ENCODE results near the gene MMEL1.
"Not testable (repeated sequence)": the region's sequence is repeated elsewhere in the genome, so short reads cannot be mapped to it uniquely, and the experiment has no call there.

The MMEL1 gene

GRCh38 chr1:2585318-2586092, 47.3 kb downstream of the MMEL1 start:
- H3K9me3 ChIP-seq (ENCODE audit: control insufficient read depth, low read length) = no peaks in the 10 kb centered on the region
- peak; percentile 44 for DNase-seq (ENCODE audit: low read depth)
- H3K4me1 ChIP-seq (ENCODE audit: control insufficient read depth, insufficient read depth, low read length) = peaks cover 4% of the 10 kb centered on the region
- peak overlapping the region; percentile 91 for H3K4me3 ChIP-seq (ENCODE audit: low read length)
- H3K27me3 ChIP-seq (replicated peaks; ENCODE audit: control insufficient read depth, insufficient read depth, low read length) = no peaks in the 10 kb centered on the region
- peak overlapping the region; percentile 91 for H3K9ac ChIP-seq (ENCODE audit: low read length)
- H3K36me3 ChIP-seq (ENCODE audit: control insufficient read depth, insufficient read depth, low read length, severe bottlenecking) = no peaks in the 10 kb centered on the region

GRCh38 chr1:2584686-2585317, 48.0 kb downstream of the MMEL1 start:
- H3K4me3 ChIP-seq (ENCODE audit: low read length) = peak overlapping the region; percentile 91
- no peaks in the 10 kb centered on the region for H3K36me3 ChIP-seq (ENCODE audit: control insufficient read depth, insufficient read depth, low read length, severe bottlenecking)
- DNase-seq (ENCODE audit: low read depth) = no peak
- peaks cover 4% of the 10 kb centered on the region for H3K4me1 ChIP-seq (ENCODE audit: control insufficient read depth, insufficient read depth, low read length)
- no peaks in the 10 kb centered on the region for H3K9me3 ChIP-seq (ENCODE audit: control insufficient read depth, low read length)
- H3K9ac ChIP-seq (ENCODE audit: low read length) = peak overlapping the region; percentile 91
- peaks cover 2% of the 10 kb centered on the region for H3K27me3 ChIP-seq (replicated peaks; ENCODE audit: control insufficient read depth, insufficient read depth, low read length)

GRCh38 chr1:2583871-2584351, 48.9 kb downstream of the MMEL1 start:
- Histone ChIP-seq H3K4me3 (ENCODE audit: low read length) (no peak overlapping the region), H3K36me3 (ENCODE audit: control insufficient read depth, insufficient read depth, low read length, severe bottlenecking) (no peaks in the 10 kb centered on the region), H3K9ac (ENCODE audit: low read length) (no peak overlapping the region), H3K27me3 (replicated peaks; ENCODE audit: control insufficient read depth, insufficient read depth, low read length) (peaks cover 3% of the 10 kb centered on the region), H3K9me3 (ENCODE audit: control insufficient read depth, low read length) (no peaks in the 10 kb centered on the region), H3K4me1 (ENCODE audit: control insufficient read depth, insufficient read depth, low read length) (peaks cover 4% of the 10 kb centered on the region)
- DNase-seq (ENCODE audit: low read depth) = no peak

DNA sequence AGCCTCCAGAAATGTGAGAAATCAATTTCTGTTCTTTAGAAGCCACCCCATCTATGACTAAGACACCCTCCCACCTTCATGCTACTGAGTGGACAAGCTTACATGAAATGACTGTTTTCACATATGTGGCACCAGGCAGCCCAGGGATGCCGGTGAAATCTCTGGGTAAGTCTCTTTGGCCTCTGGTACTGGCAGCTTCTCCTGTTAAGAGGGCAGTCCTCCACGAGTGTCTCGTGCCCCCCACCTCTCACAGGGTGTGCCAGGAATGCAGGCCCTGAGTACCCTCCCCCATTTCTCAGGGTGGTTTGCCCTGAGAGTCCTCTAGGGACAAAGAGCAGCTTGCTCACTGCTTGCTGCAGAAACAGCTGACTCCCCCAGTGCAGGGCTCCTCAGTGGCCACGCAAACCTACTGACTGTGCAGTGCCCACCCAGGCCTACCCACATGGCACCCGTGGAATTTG, 49.5 kb downstream of the MMEL1 start:
- peaks cover 3% of the 10 kb centered on the region for H3K27me3 ChIP-seq (replicated peaks; ENCODE audit: control insufficient read depth, insufficient read depth, low read length)
- H3K9ac ChIP-seq (ENCODE audit: low read length) = no peak overlapping the region
- DNase-seq (ENCODE audit: low read depth) = no peak
- no peak overlapping the region for H3K4me3 ChIP-seq (ENCODE audit: low read length)
- H3K4me1 ChIP-seq (ENCODE audit: control insufficient read depth, insufficient read depth, low read length) = peaks cover 4% of the 10 kb centered on the region
- H3K9me3 ChIP-seq (ENCODE audit: control insufficient read depth, low read length) = no peaks in the 10 kb centered on the region
- no peaks in the 10 kb centered on the region for H3K36me3 ChIP-seq (ENCODE audit: control insufficient read depth, insufficient read depth, low read length, severe bottlenecking)

DNA sequence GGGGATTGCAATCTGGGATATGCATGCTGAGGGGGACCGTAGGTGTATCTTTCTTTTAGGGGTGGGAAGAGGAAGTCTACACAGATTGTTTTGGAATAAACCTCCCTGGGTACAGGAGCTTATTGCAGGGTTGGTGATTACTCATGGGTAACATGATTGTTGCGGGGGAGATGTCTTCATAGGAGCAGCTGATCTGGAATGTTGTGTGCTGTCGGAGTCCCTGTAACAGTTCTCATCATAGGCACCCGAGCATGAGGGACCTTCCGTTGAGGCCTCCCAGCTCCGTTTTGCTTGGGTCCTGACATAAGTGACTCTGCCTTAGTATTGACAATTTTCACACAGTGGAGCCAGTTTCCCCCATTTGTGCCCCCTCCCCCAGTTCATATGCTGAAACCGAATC, 50.4 kb downstream of the MMEL1 start:
- no peak for DNase-seq (ENCODE audit: low read depth)
- H3K4me1 ChIP-seq (ENCODE audit: control insufficient read depth, insufficient read depth, low read length) = peaks cover 4% of the 10 kb centered on the region
- H3K9me3 ChIP-seq (ENCODE audit: control insufficient read depth, low read length) = no peaks in the 10 kb centered on the region
- H3K9ac ChIP-seq (ENCODE audit: low read length) = no peak overlapping the region
- no peak overlapping the region for H3K4me3 ChIP-seq (ENCODE audit: low read length)
- peaks cover 3% of the 10 kb centered on the region for H3K27me3 ChIP-seq (replicated peaks; ENCODE audit: control insufficient read depth, insufficient read depth, low read length)
- no peaks in the 10 kb centered on the region for H3K36me3 ChIP-seq (ENCODE audit: control insufficient read depth, insufficient read depth, low read length, severe bottlenecking)

DNA sequence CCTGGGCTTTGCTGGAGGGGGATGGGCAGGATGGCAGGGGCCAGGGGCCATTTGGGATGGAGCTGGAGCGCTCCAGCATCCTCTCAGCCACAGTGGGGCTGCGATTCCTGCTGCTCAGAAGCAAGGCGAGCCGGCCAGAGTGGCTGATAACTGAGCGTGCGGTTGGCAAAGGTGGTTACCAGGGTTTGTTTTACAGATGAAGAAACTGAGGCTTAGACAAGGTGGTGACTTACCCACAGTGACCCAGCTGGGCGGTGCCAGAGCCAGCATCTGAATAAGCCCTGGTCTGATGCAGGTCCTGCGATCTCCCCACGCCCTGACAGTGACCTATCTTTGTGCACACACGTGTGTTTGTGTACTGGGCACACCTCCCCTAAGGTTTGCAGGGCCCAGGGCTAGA, 52.1 kb downstream of the MMEL1 start:
- no peaks in the 10 kb centered on the region for H3K9me3 ChIP-seq (ENCODE audit: control insufficient read depth, low read length)
- no peak overlapping the region for H3K4me3 ChIP-seq (ENCODE audit: low read length)
- H3K27me3 ChIP-seq (replicated peaks; ENCODE audit: control insufficient read depth, insufficient read depth, low read length) = peaks cover 3% of the 10 kb centered on the region
- H3K9ac ChIP-seq (ENCODE audit: low read length) = no peak overlapping the region
- no peaks in the 10 kb centered on the region for H3K4me1 ChIP-seq (ENCODE audit: control insufficient read depth, insufficient read depth, low read length)
- no peaks in the 10 kb centered on the region for H3K36me3 ChIP-seq (ENCODE audit: control insufficient read depth, insufficient read depth, low read length, severe bottlenecking)
- DNase-seq (ENCODE audit: low read depth) = no peak

DNA sequence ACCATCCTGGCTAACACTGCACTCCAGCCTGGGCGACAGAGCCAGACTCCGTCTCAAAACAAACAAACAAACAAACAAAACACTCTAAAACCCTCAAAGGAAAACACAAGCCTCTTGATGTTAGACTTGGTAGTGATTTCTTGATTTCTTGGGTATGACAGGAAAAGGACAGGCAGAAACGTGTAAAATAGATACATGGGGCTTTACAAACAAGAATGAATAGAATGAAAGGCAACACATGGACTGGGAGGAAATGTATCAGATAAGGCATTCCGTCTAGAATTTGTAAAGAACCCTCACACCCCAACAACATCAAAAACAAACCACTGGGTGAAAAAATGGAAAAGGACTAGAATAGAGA, 54.1 kb downstream of the MMEL1 start:
- no peak overlapping the region for H3K4me3 ChIP-seq (ENCODE audit: low read length)
- no peaks in the 10 kb centered on the region for H3K4me1 ChIP-seq (ENCODE audit: control insufficient read depth, insufficient read depth, low read length)
- no peak overlapping the region for H3K9ac ChIP-seq (ENCODE audit: low read length)
- no peaks in the 10 kb centered on the region for H3K36me3 ChIP-seq (ENCODE audit: control insufficient read depth, insufficient read depth, low read length, severe bottlenecking)
- H3K27me3 ChIP-seq (replicated peaks; ENCODE audit: control insufficient read depth, insufficient read depth, low read length) = peaks cover 8% of the 10 kb centered on the region
- H3K9me3 ChIP-seq (ENCODE audit: control insufficient read depth, low read length) = peaks cover 3% of the 10 kb centered on the region
- no peak for DNase-seq (ENCODE audit: low read depth)

DNA sequence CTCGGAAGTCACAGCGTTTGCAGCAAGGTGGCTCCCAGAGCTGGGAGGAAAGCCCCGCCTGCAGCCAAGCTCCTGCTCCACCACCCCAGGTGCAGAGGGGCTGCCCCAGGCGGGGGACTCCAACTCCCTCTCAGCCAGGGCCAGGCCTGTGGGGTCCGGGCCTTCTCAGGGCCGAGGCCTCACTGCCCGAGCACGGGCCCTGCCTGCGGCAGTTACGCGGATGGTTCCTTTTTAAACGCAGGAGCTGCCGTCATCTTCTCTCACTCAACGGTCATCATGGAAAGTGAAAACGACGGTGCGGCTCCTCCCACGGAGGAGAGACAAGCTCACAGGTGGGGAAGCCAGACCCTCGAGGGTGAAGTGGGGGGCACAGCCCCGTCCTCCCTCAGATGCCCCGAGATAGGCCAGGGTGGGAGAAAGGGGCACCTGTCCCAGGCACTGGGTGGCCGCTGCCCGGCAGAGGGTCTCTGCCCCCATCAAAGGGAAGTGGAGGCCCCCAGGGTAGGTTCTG, 55.2 kb downstream of the MMEL1 start:
- not testable (repeated sequence) for DNase-seq (ENCODE audit: low read depth); H3K36me3 ChIP-seq (ENCODE audit: control insufficient read depth, insufficient read depth, low read length, severe bottlenecking); H3K4me1 ChIP-seq (ENCODE audit: control insufficient read depth, insufficient read depth, low read length); H3K9ac ChIP-seq (ENCODE audit: low read length); H3K4me3 ChIP-seq (ENCODE audit: low read length)
- peaks cover 11% of the 10 kb centered on the region for H3K27me3 ChIP-seq (replicated peaks; ENCODE audit: control insufficient read depth, insufficient read depth, low read length)
- peaks cover 13% of the 10 kb centered on the region for H3K9me3 ChIP-seq (ENCODE audit: control insufficient read depth, low read length)

- Histone ChIP-seq H3K9ac (ENCODE audit: low read length) (no peak overlapping the region), H3K4me3 (ENCODE audit: low read length) (no peak overlapping the region), H3K9me3 (ENCODE audit: control insufficient read depth, low read length) (peaks cover 13% of the 10 kb centered on the region), H3K27me3 (replicated peaks; ENCODE audit: control insufficient read depth, insufficient read depth, low read length) (peaks cover 15% of the 10 kb centered on the region), H3K36me3 (ENCODE audit: control insufficient read depth, insufficient read depth, low read length, severe bottlenecking) (no peaks in the 10 kb centered on the region), H3K4me1 (ENCODE audit: control insufficient read depth, insufficient read depth, low read length) (no peaks in the 10 kb centered on the region)
- DNase-seq (ENCODE audit: low read depth) = no peak
Observed at GRCh38 chr1:2575801-2576663, 56.8 kb downstream of the MMEL1 start.

- peaks cover 13% of the 10 kb centered on the region for H3K9me3 ChIP-seq (ENCODE audit: control insufficient read depth, low read length)
- no peaks in the 10 kb centered on the region for H3K36me3 ChIP-seq (ENCODE audit: control insufficient read depth, insufficient read depth, low read length, severe bottlenecking)
- H3K27me3 ChIP-seq (replicated peaks; ENCODE audit: control insufficient read depth, insufficient read depth, low read length) = peaks cover 22% of the 10 kb centered on the region
- H3K9ac ChIP-seq (ENCODE audit: low read length) = no peak overlapping the region
- no peak for DNase-seq (ENCODE audit: low read depth)
- H3K4me1 ChIP-seq (ENCODE audit: control insufficient read depth, insufficient read depth, low read length) = no peaks in the 10 kb centered on the region
- no peak overlapping the region for H3K4me3 ChIP-seq (ENCODE audit: low read length)
Observed at GRCh38 chr1:2574350-2574749, 58.5 kb downstream of the MMEL1 start.
